Small intestine (tissue), 7 donors: ENCODE measurements around the gene IL17RD. TPM values are rescaled to one million over a fixed set of nuclear protein-coding genes. Genes with fewer than 3 reads are reported as not detected.

Source experiments
- DNase-seq, 2 donors: peaks; one replicate each; pipeline versions ENCODE4 v3.0.0 to v3.0.0-alpha.2; 2013
- FAIRE-seq: peaks from 2 replicates; lab custom pipeline; 2012; peaks lifted over from hg19 to GRCh38; lab: Jason Lieb, UNC
- H3K27ac ChIP-seq, 3 donors: one replicate each; pipeline ENCODE4 v1.5.1; 2013; ENCODE audit warnings: low read length in 2 of 3, mild to moderate bottlenecking in 2 of 3, control low read depth in 1 of 3, inconsistent platforms in 1 of 3, low read depth in 1 of 3, moderate library complexity in 1 of 3
- H3K27me3 ChIP-seq, 3 donors: one replicate each; pipeline ENCODE4 v1.6.1; 2013; ENCODE audit warnings: low read length in 3 of 3, inconsistent platforms in 1 of 3; ENCODE audit not compliant: control insufficient read depth in 3 of 3, insufficient read depth in 3 of 3
- H3K36me3 ChIP-seq, 3 donors: one replicate each; pipeline ENCODE4 v1.6.1; 2013; ENCODE audit warnings: low read length in 3 of 3, inconsistent platforms in 1 of 3, low read depth in 1 of 3, mild to moderate bottlenecking in 1 of 3, moderate library complexity in 1 of 3; ENCODE audit not compliant: control insufficient read depth in 3 of 3, insufficient read depth in 2 of 3
- H3K4me1 ChIP-seq, 3 donors: one replicate each; pipeline ENCODE4 v1.6.1; 2013; ENCODE audit warnings: low read length in 2 of 3, inconsistent platforms in 1 of 3, low read depth in 1 of 3, mild to moderate bottlenecking in 1 of 3, moderate library complexity in 1 of 3; ENCODE audit not compliant: control insufficient read depth in 3 of 3, insufficient read depth in 2 of 3
- H3K4me3 ChIP-seq, 3 donors: one replicate each; pipeline ENCODE4 v1.5.1; 2013; ENCODE audit warnings: low read length in 3 of 3, control low read depth in 1 of 3, inconsistent platforms in 1 of 3, low read depth in 1 of 3, mild to moderate bottlenecking in 1 of 3, moderate library complexity in 1 of 3
- H3K9me3 ChIP-seq, 2 donors: one replicate each; pipeline ENCODE4 v1.6.1; 2013; ENCODE audit warnings: low read depth in 1 of 2, low read length in 1 of 2; ENCODE audit not compliant: control insufficient read depth in 2 of 2, insufficient read depth in 1 of 2
- WGBS, 3 donors: extraction: QIAGEN DNeasy Blood & Tissue Kit; methylation state at CpG; one replicate each; pipeline ENCODE4 v1.1.7; 2013; 5-methylcytosine and 5-hydroxymethylcytosine counted together
- polyA plus RNA-seq, 4 donors: library from polyadenylated mRNA; stranded (reverse) in 3 of 4; unstranded in 1 of 4; fragments of 200-250 nt in 3 of 4; fragments of 120-200 nt in 1 of 4; gene quantifications; one replicate each; pipeline versions ENCODE4 v1.2.1 to v1.2.3, GENCODE V29; 2013
- donor health status: healthy with polysubstance abuse.
- donor health status: control.
- donor health status: control.
- donor health status: Bipolar disorder and iron deficiency.
- donor health status: healthy.

IL17RD gene
- polyA plus RNA-seq, 4 donors: 0.87 to 1.5 TPM; not detected in 2

DNA sequence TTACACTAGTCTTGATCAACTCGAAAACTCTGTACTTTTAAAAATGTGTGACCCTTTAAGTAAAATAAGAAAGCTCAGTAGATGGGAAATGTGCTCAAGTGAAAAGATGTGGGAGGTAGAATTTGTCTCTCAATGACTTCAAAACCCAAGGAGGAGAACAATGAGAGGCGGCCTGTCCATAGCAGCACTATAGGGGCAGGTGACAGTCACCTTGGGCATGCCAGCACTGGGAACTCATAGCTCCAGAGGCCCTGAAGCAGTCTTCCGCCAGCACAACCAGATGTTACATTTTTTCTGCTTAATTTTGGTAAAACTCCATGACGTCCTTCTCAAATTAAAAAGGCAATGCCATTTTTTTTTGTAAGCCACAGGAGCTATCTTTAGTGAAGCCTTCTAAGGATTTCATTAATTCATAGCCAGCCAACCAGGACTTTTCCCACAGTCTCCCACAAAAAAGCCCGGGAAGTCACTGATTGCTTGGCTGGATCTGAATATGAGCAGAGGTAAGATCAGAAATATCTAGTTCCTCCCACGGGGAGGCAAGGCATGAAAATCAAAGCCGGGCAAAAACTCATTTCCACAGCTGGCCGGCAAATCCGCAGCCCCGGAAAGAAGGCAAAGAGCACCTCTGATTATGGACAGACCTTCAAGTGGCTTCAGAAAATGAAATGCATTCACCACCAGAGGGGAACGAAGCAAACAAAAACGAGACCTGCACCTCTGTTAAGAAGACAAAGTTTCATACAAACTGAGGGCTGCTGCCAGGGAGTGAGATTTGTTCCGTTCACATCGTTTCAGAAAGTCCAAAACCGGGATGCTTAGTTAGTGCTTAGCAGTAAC, 10.5 kb downstream of the IL17RD start:
- FAIRE-seq: no peak

DNA sequence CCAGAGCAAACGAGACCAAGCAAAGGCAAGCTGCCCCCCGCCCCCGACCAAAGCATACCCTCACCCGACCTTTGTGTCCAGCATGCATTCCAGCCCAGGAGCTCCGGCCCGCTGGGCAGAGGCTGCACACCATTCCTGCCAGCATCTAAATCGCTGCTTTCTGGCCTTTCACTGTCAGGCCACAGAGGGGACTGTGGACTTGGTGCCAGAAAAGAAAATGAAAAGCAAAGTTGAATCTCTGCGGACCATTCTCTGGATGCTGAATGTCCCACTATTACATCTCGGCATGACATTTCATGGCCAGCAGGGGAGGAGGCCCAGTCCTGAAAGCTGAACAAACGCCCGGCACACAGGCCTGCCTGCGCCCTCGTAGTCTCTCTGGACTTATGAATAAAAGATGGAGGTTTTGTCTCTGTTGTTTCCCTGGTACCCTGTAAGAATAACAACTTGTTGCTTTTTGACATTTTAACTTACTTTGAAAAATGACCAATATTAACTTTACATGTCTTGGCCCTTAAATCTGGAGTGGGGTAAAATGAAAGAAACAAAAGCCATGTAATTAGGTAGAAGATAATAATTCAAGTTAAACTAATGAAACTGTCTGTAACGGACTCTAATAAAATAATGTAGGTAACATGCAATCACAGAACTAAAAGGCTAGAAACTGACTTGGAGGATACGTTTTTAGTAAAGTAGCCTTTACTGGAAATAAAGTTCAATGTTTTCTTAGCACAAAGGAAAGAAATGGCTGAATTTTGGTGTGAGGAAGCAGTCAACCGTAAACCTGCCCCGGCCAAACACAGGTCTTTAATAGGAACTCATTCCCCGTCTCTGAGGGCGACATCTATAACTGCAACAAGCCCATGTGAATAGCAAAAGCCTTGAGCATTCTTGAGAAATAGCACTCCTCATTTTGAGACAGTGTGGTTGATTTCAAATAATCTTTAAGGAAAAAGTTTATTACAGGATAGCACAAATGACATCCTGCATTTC, 12.7 kb downstream of the IL17RD start:
- 78 to 90% (median 83%) methylated on average over 19 of the region's 19 CpGs for WGBS, 3 donors
- no peak for FAIRE-seq
- H3K27ac ChIP-seq: no peak overlapping the region
- DNase-seq: no peak
- no peaks in the 10 kb centered on the region for H3K36me3 ChIP-seq
- no peaks in the 10 kb centered on the region for H3K9me3 ChIP-seq
- H3K4me3 ChIP-seq: no peak overlapping the region
- H3K27me3 ChIP-seq: peaks cover 0 to 2% (median 0%) of the 10 kb centered on the region in 3 donors
- peaks cover 0 to 3% (median 0%) of the 10 kb centered on the region in 3 donors for H3K4me1 ChIP-seq

More for the DNA sequence above, 10.5 kb downstream of the IL17RD start:
- Histone ChIP-seq H3K27me3 (peaks cover 0 to 2% (median 0%) of the 10 kb centered on the region in 3 donors), H3K9me3 (no peaks in the 10 kb centered on the region), H3K27ac (no peak overlapping the region), H3K4me3 (no peak overlapping the region), H3K36me3 (no peaks in the 10 kb centered on the region), H3K4me1 (peaks cover 0 to 10% (median 0%) of the 10 kb centered on the region in 3 donors)
- 76 to 78% (median 77%) methylated on average over 15 of the region's 15 CpGs for WGBS, 3 donors
- DNase-seq: no peak

DNA sequence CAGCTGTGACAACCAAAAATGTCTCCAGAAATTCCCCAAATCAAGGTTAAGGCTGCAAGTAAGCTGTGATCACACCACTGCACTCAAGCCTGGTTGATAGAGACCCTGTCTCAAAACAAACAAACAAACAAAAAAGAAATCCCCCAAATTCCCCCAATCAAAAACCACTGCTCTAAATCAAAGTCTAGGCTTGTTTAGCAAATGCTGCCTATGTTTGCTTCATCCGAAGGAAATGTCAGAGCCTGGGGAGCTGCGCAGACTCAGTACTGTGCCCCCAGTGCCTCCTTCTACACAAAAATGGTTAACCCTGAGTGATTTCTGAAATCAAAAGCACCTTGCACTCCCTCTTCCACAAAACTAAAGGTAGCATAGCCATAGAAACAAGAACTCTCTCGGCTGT, 13.4 kb downstream of the IL17RD start:
- FAIRE-seq: no peak
- 79 to 92% (median 88%) methylated on average over 3 of the region's 3 CpGs for WGBS, 3 donors
- Histone ChIP-seq H3K36me3 (no peaks in the 10 kb centered on the region), H3K27me3 (peaks cover 0 to 2% (median 0%) of the 10 kb centered on the region in 3 donors), H3K9me3 (no peaks in the 10 kb centered on the region), H3K4me1 (no peaks in the 10 kb centered on the region), H3K4me3 (no peak overlapping the region), H3K27ac (no peak overlapping the region)
- no peak for DNase-seq

DNA sequence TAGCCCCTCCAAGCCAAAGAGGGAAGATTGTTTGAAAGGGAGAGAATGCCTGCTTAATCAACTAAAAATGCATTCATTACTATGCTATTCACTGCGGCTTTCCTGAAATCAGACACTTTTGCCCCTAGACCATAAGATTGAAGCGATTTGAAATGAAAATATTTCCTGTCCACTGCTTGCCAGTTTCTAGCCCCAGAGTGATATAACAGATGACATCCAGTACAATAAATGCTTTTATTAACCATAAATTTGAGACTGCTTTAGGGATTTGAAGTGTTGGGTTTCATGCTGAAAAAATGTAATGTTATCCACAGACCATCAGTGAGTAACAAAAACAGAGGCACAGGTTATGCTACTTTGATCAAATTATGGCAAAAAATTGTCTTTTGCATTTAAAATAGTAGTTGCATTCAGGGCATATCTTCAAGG, 14.1 kb downstream of the IL17RD start:
- no peaks in the 10 kb centered on the region for H3K4me1 ChIP-seq
- no peak for DNase-seq
- 56 to 81% (median 79%) methylated on average over 2 of the region's 2 CpGs for WGBS, 3 donors

DNA sequence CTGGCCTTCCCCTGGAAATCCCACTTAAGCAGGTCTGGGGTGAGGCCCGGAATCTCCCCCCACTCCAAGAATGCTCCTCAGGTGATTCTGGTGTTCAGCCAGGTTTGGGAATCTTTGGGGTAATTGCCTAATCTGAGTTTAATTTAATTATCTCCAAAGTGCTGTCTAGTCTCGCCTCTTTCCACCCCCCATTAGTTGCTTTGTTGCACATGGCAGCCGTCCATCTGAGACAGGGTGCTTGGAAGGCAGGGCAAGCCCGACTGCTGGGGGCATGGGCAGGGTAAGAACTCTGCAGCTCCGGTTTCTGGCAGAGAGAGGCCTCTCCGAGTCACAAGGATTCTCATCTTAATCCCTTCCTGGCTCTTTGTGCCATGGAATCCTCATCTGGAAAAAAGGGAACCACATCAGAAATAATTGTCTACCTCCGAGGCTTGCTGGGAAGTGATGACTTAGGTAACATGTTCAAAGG, 15.0 kb downstream of the IL17RD start:
- Histone ChIP-seq H3K4me3 (no peak overlapping the region), H3K9me3 (no peaks in the 10 kb centered on the region), H3K36me3 (no peaks in the 10 kb centered on the region), H3K27me3 (peaks cover 0 to under 1% (median 0%) of the 10 kb centered on the region in 3 donors), H3K4me1 (no peaks in the 10 kb centered on the region), H3K27ac (no peak overlapping the region)
- FAIRE-seq (no peak), DNase-seq (no peak)
- WGBS, 3 donors: 73 to 74% (median 74%) methylated on average over 7 of the region's 7 CpGs

More for the DNA sequence above, 14.1 kb downstream of the IL17RD start:
- peaks cover 0 to 2% (median 0%) of the 10 kb centered on the region in 3 donors for H3K27me3 ChIP-seq
- no peak overlapping the region for H3K27ac ChIP-seq
- no peak overlapping the region for H3K4me3 ChIP-seq
- H3K36me3 ChIP-seq: no peaks in the 10 kb centered on the region
- no peaks in the 10 kb centered on the region for H3K9me3 ChIP-seq
- no peak for FAIRE-seq

DNA sequence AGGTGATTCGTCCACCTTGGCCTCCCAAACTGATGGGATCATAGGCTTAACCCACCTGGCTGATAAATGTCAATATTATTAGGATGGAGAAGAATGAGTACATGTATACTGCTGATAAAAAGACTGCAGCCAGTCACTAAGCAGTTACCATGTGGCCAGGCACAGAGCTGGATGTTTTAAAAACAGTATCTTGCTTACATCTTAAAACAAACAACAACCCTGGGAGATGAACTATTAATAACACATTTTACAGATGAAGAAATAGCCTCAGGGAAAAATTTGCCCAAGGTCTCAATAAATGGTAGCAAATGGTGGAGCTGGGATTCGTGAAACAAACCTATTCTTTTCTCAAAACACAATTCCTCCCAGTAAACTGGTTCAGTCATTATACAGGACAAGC, 18.1 kb downstream of the IL17RD start:
- DNase-seq (no peak), FAIRE-seq (no peak)
- Histone ChIP-seq H3K4me3 (no peak overlapping the region), H3K27me3 (peaks cover 0 to 2% (median 0%) of the 10 kb centered on the region in 3 donors), H3K4me1 (peaks cover 0 to 3% (median 0%) of the 10 kb centered on the region in 3 donors), H3K9me3 (no peaks in the 10 kb centered on the region), H3K27ac (no peak overlapping the region), H3K36me3 (no peaks in the 10 kb centered on the region)
- 54 to 82% (median 66%) methylated on average over 2 of the region's 2 CpGs for WGBS, 3 donors

DNA sequence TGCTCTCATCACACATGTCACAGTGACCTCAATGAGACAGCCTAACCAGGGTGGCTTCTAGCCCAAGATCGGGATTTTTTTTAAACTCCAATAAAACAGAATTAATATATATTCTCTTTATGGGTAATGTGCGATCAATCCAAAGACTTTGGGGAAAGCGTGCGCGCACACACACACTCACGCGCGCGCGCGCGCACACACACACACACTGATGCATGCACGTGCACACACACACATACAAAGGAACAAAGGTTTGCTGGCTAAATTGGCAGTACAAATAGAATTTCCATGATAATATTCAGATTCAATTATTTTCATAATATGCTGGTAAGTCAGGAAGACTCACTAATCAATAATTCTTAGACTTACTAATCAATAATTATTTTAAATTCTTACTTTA, 19.3 kb downstream of the IL17RD start:
- Histone ChIP-seq H3K9me3 (no peaks in the 10 kb centered on the region), H3K27ac (no peak overlapping the region), H3K4me3 (no peak overlapping the region), H3K36me3 (no peaks in the 10 kb centered on the region), H3K4me1 (peaks cover 0 to 3% (median 0%) of the 10 kb centered on the region in 3 donors), H3K27me3 (peaks cover 0 to 2% (median 0%) of the 10 kb centered on the region in 3 donors)
- WGBS, 3 donors: 86 to 90% (median 89%) methylated on average over 13 of the region's 13 CpGs
- FAIRE-seq: no peak
- no peak for DNase-seq

DNA sequence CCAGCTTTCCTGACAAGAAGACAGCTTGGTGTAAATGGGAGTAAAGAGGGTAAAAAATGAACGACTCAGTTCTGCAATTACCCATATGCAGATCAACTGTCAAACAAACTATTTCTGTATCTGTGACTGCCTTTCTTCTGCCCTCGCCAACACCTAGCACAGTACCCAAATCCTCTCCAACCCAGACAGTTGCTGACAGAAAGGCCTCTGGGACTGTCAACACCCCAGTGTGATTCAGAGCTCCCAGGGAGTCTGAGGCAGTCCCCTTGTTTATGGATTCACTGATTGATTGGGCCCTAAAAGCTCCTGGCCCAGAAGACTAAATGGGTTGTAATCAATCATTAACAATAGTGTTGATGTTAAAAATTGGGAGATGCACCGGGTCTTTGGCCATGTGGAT, 20.2 kb downstream of the IL17RD start:
- Histone ChIP-seq H3K27ac (no peak overlapping the region), H3K36me3 (no peaks in the 10 kb centered on the region), H3K9me3 (no peaks in the 10 kb centered on the region), H3K4me3 (no peak overlapping the region), H3K27me3 (peaks cover 0 to 2% (median 0%) of the 10 kb centered on the region in 3 donors), H3K4me1 (peaks cover 0 to 3% (median 0%) of the 10 kb centered on the region in 3 donors)
- DNase-seq (no peak), FAIRE-seq (no peak)
- WGBS, 3 donors: 47 to 63% (median 58%) methylated on average over 3 of the region's 3 CpGs
